NCI-H1092 treated with DMSO at 0.1 percent for 48 hours (cell line): ENCODE measurements around the gene NLGN1.

Experiments
- DNase-seq: peaks from one replicate; lab custom pipeline; 2025; lab: John Stamatoyannopoulos, UW

The NLGN1 gene

GRCh38 chr3:173761161-173761560 lies 363.6 kb downstream of the NLGN1 start:
- DNase-seq: peak; percentile 4

GRCh38 chr3:173762501-173762900 lies 365.0 kb downstream of the NLGN1 start:
- no peak for DNase-seq

- DNase-seq: no peak
These were observed 372.5 kb downstream of the NLGN1 start for GRCh38 chr3:173770011-173770410.

GRCh38 chr3:173770796-173771573 lies 373.4 kb downstream of the NLGN1 start:
- no peak for DNase-seq

GRCh38 chr3:173773800-173774199 lies 376.3 kb downstream of the NLGN1 start:
- DNase-seq: no peak

- no peak for DNase-seq
These were observed 376.8 kb downstream of the NLGN1 start for GRCh38 chr3:173774294-173774693.

- no peak for DNase-seq
These were observed 380.7 kb downstream of the NLGN1 start for GRCh38 chr3:173778251-173778650.

- no peak for DNase-seq
These were observed 382.5 kb downstream of the NLGN1 start for GRCh38 chr3:173780067-173780466.

- no peak for DNase-seq
These were observed 387.5 kb downstream of the NLGN1 start for GRCh38 chr3:173785004-173785403.

GRCh38 chr3:173789530-173790162 lies 392.1 kb downstream of the NLGN1 start:
- no peak for DNase-seq

GRCh38 chr3:173793963-173794362 lies 396.4 kb downstream of the NLGN1 start:
- DNase-seq: no peak

- DNase-seq: no peak
These were observed 398.9 kb downstream of the NLGN1 start for GRCh38 chr3:173796405-173796804.

GRCh38 chr3:173796890-173797289 lies 399.3 kb downstream of the NLGN1 start:
- DNase-seq: no peak

GRCh38 chr3:173799060-173799816 lies 401.7 kb downstream of the NLGN1 start:
- no peak for DNase-seq

- DNase-seq: no peak
These were observed 402.6 kb downstream of the NLGN1 start for GRCh38 chr3:173800154-173800553.

- DNase-seq: no peak
These were observed 417.3 kb downstream of the NLGN1 start for GRCh38 chr3:173814809-173815208.

GRCh38 chr3:173819368-173819767 lies 421.8 kb downstream of the NLGN1 start:
- DNase-seq: no peak

GRCh38 chr3:173823911-173824460 lies 426.4 kb downstream of the NLGN1 start:
- DNase-seq: no peak

- DNase-seq: no peak
These were observed 428.2 kb downstream of the NLGN1 start for GRCh38 chr3:173825730-173826129.

GRCh38 chr3:173826416-173826815 lies 428.9 kb downstream of the NLGN1 start:
- DNase-seq: no peak

- DNase-seq: no peak
These were observed 429.5 kb downstream of the NLGN1 start for GRCh38 chr3:173826901-173827609.

- no peak for DNase-seq
These were observed 441.1 kb downstream of the NLGN1 start for GRCh38 chr3:173838644-173839043.
